HG03558 (cell line): ENCODE measurements around the gene CGNL1.

Experiments used
- ATAC-seq: cut with Tn5 transposase; IDR thresholded peaks from one replicate; pipeline ENCODE4 v1.9.1; 2021; ENCODE audit warnings: moderate number of reproducible peaks; ENCODE audit not compliant: unreplicated experiment; ENCODE audit errors: extremely low read depth

The CGNL1 gene

GRCh38 chr15:57419335-57419734, 43.0 kb downstream of the CGNL1 start:
- ATAC-seq = no peak

GRCh38 chr15:57421110-57421509, 44.8 kb downstream of the CGNL1 start:
- ATAC-seq = no peak

DNA sequence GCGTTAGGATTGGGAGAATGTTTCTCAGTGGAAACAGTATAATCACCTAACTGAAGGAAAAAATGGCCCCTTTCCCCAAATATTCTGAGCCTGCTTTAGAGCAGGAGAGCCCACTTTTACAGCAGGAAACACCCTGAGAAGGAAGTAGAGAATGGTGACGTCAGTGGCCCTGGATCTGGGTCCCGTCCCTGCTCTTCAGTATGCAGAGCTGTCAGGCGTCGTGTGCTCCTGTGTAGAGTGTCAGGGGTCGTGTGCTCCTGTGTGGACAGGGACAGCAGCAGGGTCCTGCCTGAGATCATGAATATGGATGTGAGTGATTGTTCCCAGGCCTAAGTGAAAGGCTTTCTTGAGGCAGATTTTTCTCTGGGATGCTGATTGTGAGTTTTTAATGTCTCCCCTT, 45.2 kb downstream of the CGNL1 start:
- ATAC-seq = no peak

- no peak for ATAC-seq
These were observed 45.9 kb downstream of the CGNL1 start for GRCh38 chr15:57422113-57422754.

DNA sequence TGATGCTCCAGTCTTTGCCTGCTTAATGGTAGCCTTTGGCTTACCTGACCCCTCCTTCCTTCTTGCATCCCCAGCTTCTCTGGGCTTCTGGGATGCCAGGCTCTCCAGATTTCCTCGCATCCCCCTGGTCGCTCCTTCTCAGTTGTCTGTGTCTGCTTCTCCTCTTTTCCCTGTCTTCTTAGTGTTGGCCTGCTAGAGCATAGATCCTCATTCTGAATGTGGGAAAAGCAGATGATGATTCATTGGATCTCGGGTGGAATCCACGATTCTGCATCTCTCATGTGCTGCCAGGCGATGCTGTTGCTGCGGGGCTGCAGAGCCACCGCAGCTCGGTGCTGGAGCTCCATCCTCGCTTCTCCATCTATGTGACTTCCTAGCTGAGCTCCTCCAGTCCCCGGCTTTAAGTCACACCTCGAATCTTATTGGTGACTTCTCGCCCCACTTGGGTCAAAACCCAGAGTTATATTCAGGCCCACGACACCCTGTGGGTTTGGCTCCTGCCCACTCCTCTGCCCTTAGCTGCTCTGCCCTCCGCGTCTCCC, 47.4 kb downstream of the CGNL1 start:
- no peak for ATAC-seq

DNA sequence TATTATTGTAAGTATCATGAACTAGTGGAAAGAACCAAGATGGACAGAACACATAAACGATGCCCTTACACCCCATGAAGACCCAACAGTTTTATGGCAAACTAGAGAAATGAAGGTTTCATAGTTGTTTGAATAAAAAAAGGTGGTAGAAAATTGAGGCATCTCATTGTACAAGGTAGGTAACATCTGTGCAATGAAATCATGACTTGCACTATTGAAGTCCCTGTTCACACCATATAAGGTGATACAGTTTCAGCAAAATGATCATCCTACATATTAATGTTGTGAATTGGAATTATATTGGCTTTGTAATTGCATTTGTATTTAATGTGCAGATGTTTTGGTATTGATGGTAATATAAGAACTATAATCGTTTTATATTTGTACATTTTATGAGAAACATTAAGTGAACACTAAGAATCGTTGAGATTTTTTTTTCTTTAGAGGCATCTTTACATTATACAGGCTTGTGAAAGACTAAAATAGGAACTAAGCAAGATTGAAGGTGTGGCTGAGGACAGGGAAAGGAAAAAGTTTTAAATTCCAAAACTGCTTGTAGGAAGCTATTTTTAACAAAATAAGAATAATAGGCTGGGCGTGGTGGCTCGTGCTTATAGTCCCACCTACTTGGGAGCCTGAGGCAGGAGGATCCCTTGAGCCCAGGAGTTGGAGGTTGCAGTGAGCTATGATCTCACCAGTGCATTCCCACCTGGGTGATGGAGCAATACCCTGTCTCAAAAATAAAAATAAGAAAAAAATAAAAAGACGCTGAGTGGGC, 48.5 kb downstream of the CGNL1 start:
- no peak for ATAC-seq

- no peak for ATAC-seq
These were observed 49.5 kb downstream of the CGNL1 start for GRCh38 chr15:57425842-57426241.

DNA sequence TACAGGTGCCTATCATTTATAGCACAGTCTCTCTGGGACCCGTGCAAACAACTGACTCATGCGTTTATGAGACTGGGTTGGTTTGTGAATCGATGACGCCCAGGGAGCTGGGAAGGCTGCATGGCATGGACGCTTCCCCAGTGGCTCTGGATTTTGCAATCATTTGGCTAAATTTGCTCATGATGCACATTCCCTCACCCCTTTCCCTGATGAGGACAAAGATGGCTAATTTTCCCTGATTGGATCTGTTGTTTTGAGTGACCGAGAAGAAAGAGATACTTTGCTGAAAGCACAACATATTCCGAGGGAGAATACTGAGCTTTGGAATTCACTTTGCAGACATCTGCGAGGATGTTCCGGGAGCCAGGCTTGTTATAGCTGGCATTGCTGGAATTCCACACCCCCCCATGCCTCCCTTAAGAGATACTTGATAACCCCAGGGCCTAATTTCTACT, 51.1 kb downstream of the CGNL1 start:
- ATAC-seq = no peak

DNA sequence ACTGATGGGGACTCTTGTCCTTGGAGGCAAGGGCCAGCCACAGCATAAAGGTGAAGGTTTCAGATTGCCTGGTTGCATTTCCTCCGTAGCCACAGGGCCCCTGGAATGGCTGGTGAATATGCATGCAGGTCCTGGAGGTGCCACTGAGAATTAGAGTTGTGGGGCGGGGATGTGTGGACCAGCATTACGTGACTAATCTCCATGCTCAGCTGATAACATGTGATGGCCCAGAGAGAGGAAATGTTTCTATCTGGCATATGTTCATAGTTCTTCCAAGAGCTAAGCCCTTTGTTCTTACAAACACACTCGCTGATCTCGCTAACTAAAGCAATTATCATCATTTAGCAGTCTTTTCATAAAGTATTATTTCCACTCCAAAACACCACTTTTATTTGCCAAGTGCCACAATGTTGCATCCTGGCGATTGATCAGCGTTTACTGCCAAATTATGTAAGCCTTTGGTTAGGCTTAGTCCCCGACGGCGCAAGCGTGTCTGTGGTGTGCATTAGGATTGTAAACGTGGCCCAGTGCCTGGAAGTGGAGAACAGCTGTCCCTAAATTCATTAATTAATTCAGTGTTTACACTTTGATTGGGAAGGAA, 55.9 kb downstream of the CGNL1 start:
- ATAC-seq = no peak

DNA sequence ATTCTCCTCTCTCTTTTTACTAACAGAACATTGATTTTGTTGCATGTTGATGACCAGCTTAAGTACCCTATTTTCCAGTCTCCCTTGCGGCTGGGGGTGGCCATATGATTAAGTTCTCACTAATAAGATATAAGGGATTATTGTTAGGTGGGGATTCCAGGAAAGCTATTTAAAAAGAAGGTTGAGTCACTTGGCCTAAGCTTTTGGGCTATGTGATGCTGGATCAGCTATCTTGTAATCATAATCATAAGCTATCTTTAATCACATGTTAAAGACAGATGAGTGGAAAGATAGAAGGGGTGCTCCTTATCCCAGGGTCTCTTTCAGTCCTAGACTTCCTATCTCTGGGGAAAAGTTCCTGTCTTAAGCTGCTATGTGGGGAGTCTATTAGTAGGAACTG, 59.9 kb downstream of the CGNL1 start:
- no peak for ATAC-seq

DNA sequence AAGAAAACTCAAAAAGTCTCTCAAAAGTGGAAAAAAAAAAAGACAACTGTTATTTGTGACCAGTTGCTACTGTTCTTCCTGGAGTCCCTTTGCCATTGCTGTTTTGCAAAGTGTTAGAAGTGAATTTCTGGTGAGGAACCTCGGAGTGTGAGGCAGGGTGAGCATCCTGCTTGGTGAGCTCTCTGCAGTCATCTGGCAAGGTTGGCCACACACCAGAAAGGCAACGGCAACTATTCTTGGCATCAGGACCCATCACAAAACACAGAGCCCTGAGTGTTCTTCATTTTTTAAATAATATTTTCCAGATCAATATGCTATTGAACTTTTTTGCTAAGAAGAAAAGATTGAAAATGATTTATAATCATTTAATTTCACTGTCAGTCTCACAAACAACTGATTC, 60.7 kb downstream of the CGNL1 start:
- ATAC-seq = no peak

- ATAC-seq = no peak
These were observed 61.3 kb downstream of the CGNL1 start for GRCh38 chr15:57437564-57437963.

DNA sequence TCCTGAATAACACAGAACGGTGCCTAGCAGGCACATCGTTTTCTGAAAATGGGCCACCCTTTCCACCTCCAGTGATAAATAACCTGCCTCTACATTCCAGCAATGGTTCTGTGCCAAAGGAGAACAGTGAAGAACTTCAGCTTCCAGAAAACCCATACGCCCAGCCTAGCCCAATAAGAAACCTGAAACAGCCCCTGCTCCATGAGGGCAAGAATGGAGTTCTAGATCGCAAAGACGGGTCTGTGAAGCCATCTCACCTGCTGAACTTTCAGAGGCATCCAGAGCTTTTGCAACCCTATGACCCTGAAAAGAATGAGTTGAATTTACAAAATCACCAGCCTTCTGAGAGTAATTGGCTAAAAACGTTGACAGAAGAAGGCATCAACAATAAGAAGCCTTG, 61.9 kb downstream of the CGNL1 start:
- ATAC-seq = no peak

GRCh38 chr15:57439128-57440027, 63.1 kb downstream of the CGNL1 start:
- ATAC-seq = no peak

GRCh38 chr15:57440167-57440566, 63.9 kb downstream of the CGNL1 start:
- no peak for ATAC-seq

- no peak for ATAC-seq
These were observed 64.5 kb downstream of the CGNL1 start for GRCh38 chr15:57440799-57441198.

DNA sequence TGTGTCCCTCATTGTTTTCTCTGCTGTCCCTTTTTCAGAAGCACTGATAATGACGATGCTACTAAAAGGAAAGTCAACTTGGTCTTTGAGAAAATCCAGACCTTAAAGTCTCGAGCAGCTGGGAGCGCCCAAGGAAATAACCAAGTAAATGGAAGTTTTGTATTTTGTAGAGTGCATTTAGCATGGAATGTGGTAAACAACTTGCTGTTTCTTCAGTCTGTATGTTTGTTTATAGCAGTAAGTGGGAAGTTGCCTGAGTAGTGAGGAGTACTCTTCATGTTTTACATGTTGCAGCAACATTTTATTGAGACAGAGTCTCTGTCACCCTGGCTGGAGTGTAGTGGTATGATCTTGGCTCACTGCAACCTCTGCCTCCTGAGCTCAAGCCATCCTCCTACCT, 66.0 kb downstream of the CGNL1 start:
- no peak for ATAC-seq

DNA sequence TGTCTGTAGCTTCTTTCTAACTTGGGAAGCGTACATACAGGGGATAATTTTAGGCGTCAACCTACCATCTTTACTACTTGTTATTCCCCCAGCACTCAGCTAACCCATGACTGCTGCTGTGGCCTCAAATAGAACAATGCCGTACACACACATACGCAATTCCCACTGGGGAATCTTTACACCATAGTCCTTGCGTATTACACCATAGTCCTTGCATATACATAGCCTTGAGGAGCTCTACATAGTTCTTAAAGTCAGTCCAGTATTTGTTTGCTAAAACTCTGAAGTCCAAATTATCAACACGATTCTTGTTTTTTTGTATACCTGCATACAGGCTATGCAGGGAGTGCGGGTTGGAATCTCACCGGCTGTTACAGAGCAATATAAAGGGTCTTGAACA, 67.2 kb downstream of the CGNL1 start:
- no peak for ATAC-seq

DNA sequence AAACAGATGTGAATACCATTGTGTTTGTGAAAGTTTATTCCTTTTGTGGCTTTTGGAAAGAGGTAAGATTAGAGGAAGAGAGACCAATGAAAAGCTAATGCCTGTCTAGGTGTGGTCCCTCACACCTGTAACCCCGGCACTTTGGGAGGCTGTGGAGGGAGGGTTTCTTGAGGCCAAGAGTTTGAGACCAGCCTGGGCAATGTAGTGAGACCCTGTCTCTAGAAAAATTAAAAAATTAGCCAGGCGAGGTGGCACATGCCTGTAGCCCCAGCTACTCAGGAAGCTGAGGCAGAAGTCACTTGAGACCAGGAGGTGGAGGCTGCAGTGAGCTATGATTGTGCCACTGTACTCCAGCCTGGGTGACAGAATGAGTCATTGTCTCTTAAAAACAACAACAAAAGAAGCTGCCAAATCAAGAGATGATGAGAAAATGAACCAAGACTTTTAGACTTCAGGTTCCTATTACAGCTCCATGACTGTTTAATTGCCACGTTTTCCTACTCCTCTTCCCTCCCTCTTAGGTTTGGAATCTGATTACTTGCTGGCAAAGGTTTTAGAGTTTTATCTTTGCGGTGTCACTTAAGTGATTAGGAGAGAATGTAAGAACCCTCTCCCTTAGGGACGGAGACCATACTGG, 68.7 kb downstream of the CGNL1 start:
- ATAC-seq = no peak

DNA sequence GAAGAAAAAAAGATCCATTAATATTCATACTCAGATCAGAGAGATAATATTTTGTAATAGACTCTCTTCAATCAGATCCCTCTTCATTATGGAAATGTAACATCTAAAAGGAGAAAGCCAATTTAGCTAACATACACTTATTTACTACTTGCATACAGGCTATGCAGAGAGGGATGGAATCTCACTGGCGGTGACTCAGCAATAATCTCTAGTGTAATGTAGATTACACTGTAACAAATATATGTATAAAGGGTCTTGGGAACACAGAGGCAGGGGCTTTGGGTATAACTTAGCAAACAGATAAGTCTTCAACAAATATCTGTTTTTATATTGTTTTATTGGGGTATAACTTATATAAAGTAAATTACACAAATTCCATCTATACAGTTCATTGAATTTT, 69.6 kb downstream of the CGNL1 start:
- ATAC-seq = no peak
